H54 (cell line): ENCODE results near the gene UBP1.
"Not testable (repeated sequence)": the region's sequence is repeated elsewhere in the genome, so short reads cannot be mapped to it uniquely, and the experiment has no call there.

Experiments used
- DNase-seq: peaks from one replicate; pipeline ENCODE4 v3.0.0; 2011; ENCODE audit warnings: low spot score, mixed read lengths; ENCODE audit not compliant: insufficient read length
- FAIRE-seq: peaks from 3 replicates; lab custom pipeline; 2011; peaks lifted over from hg19 to GRCh38; lab: Jason Lieb, UNC
- POLR2A ChIP-seq: IDR thresholded peaks from 2 replicates; pipeline ENCODE4 v1.6.1; 2011; ENCODE audit warnings: low read depth, mild to moderate bottlenecking, low read length

Gene UBP1, protein sequence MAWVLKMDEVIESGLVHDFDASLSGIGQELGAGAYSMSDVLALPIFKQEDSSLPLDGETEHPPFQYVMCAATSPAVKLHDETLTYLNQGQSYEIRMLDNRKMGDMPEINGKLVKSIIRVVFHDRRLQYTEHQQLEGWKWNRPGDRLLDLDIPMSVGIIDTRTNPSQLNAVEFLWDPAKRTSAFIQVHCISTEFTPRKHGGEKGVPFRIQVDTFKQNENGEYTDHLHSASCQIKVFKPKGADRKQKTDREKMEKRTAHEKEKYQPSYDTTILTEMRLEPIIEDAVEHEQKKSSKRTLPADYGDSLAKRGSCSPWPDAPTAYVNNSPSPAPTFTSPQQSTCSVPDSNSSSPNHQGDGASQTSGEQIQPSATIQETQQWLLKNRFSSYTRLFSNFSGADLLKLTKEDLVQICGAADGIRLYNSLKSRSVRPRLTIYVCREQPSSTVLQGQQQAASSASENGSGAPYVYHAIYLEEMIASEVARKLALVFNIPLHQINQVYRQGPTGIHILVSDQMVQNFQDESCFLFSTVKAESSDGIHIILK

DNA sequence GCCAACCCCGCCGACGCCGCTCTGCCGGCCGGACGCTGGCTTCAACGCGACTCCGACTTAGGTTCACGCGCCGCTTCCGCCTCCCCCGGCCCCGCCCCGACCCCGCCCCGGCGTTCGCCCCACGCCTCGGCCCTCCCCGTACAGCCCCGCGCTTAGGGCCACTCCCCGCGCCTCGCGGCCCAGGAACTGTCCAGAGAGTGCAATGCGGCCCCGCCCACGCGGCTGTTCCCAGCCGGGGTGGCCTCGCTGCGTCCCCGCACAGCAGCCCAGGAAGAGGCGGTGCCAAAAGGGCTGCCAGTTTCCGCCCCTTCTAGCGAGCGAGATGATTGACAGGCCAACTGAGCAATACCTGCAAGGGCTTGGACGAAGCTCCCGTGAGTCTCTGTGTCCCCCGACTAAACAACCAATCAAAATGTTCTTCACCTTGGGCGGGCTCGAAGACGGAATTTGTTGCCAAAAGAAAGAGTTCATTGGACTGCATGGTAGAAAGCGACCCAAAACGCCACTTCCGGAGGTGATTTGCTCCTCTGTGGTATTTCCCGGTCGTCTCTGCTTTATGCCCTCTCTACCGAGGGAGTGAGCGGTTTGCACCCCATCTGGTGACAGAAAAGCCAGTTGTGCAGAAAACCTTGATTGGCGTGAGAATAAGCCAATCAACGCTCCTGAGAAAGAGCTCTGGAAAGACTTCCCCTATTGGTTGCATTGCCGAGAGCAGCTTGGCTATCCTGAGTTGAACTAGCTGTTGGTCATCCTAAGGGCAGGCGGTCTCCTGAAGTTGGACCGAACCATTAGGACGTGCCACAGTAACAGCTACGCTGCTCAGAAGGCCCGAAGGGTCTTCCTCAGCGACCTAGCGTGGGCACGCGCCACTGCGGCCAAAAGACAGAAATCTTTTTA lies at the start of gene UBP1:
UBP1 (minus strand) TSS at position 78 of the 897 bp plus-strand sequence. CDS start 557 bp downstream, outside the sequence.
- FAIRE-seq (peak; percentile 97), DNase-seq (peak; percentile 94)

DNA sequence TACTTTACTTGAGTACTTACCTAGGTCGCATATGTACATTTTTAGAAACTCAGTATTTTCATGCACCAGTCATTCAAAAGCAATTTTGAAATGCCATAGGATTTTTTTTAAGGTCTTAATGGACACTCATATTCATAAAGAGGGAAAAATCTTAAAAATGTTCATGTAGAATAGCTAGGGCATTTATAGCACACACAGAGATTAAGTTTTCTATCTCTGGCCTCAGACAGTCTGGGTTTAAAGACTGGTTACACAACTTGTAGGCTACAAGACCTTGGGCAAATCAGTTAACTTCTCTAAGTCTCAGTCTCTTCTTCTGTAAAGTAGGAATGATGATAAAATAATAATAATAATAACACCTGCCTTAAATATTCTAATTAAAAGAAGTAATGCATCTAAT lies 48.5 kb upstream of the UBP1 start:
- FAIRE-seq (no peak), DNase-seq (no peak)
- no peak for TF ChIP-seq POLR2A

More for the DNA sequence above, at the start of gene UBP1:
- peak; percentile 97 for TF ChIP-seq POLR2A

DNA sequence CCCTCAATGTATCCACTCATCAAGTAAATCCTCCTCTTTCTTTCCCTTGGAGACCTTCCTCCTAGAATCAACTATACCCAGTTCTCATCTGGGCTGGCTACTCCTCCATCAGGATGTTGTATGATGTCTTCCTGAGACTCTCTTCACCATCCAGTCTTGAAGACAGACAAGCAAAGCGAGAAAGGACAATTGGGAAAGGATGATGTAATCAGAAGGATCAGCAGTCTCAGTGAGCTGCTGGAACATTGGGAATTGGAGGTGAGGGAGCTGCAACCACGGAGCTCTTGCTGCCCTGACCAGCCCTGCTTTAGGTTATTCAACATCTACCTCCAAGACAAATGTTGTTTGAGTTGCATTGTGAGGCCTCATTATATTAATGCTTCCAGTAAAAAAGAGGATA lies 48.0 kb upstream of the UBP1 start:
- TF ChIP-seq POLR2A, result no peak
- no peak for DNase-seq
- FAIRE-seq, result no peak

DNA sequence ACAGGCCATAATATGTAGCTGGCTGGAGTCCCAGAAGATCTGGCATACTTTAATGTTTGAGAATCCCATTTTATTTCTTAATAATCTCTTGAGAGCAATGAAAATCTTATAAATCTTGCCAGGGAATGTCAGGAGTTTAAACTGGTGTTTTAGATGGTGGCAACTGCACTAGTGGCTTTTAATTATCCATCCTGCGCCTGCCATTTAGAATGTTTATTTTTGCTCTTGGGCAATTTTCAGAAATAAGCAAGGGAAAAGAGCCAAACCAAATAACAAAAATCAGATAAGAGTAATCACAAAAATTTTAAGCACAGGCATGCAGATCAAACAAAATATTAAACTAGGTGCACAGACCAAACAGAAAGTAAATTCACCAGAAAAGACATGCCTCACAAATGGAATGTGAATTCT lies 41.9 kb upstream of the UBP1 start:
- FAIRE-seq (no peak), DNase-seq (no peak)
- TF ChIP-seq POLR2A, result no peak

DNA sequence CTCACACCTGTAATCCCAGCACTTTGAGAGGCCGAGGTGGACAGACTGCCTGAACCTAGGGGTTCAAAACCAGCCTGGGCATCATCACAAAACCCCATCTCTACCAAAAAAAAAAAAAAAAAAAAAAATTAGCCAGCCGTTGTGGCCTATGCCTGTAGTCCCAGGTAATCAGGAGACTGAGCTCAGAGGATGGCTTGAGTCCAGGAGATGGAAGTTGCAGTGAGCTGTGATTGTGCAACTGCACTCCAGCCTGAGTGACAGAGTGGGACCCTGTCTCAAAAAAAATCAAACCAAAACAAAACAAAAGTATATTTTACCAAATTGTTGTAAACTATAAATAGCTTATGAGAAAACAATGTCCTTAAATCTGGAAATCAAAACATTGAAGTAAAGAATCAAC lies 34.7 kb upstream of the UBP1 start:
- DNase-seq, result no peak
- FAIRE-seq, result no peak
- no peak for TF ChIP-seq POLR2A

DNA sequence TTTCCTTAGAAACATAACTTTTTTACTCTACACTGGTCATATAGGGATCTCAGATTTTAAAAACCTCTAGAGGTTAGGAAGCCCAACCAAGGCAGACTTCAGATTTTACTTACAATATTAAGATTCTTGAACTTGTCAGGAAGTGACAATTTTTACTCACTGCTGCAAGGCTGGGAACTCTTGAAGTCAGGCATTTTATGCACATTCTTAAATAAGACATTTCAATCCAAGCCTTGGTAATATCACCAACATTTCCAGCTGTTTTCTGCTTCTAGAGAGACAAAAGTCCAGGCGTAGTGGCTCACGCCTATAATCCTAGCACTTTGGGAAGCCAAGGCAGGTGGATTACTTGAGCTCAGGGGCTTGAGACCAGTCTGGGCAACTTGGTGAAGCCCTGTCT lies 33.6 kb upstream of the UBP1 start:
- DNase-seq, result no peak
- FAIRE-seq, result no peak
- no peak for TF ChIP-seq POLR2A

DNA sequence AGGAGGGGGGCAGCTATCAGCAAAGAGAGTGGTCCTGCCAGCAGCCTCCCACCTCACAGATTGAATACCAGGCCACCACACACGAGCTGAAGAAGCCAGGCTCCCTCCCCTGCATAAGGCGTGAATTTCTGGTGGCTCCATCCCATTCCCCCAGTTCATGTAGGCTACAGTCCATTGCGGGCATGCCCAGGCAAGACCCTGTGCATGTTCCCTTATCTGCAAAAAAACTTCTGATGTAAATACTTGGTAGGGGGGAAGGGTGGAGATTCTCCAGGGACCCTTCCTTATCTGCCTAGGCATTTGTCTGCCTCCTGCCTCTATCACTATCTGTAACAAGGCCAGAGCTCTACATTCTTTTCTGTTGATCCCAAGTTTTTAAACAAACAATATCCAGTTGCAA lies 27.6 kb upstream of the UBP1 start:
- no peak for TF ChIP-seq POLR2A
- FAIRE-seq, result no peak
- DNase-seq, result no peak

DNA sequence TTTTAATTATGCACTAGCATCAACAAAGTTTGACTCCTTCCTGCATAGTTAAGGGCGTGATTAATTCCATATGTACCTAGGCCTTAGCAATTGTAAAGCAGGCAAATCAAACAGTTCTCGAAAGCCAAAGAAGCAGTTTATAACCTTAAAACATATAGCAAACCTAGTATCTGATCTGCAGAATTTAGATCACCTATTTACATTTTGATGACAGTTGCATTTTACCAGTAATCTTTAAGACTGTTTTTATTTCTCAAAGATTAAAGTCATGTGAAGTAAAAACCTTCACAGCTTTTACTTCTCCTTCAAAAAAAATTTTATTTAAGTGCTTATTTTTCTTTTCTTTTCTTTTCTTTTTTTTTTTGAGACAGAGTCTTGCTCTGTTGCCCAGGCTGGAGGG lies 20.9 kb upstream of the UBP1 start:
- DNase-seq (no peak), FAIRE-seq (no peak)
- no peak for TF ChIP-seq POLR2A

DNA sequence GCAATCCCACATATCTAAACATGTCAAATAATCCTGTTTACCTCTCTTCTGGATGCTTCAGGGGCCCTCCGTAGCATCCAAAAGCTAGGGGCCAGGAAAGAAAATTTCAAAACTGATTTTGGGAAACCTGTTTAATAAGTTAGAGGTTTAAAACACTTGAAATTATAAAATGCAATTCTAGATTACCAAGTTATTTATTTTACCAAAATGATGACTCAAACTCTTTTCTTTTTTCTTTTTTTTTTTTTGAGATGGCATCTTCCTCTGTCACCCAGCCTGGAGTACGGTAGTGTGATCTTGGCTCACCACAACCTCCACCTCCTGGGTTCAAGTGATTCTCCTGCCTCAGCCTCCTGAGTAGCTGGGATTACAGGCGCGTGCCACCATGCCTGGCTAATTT lies 19.4 kb upstream of the UBP1 start:
- DNase-seq, FAIRE-seq: not testable (repeated sequence)

DNA sequence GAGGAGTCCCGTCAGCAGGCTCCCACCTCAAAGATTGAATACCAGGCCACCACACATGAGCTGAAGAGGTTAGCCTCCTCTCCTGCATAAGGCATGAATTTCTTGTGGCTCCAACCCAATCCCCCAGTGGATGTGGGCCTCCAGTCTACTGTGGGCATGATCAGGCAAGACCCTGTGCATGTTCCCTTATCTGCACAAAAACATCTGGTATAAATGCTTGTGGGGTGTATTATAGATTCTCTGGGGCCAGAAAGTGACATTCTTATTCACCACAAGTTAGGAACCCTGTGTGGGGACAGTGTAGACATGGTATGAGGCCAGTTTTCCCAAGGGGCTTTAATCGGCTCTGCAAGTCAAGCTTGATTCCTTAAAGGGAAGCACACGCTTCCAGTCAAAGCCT lies 18.2 kb upstream of the UBP1 start:
- FAIRE-seq (no peak), DNase-seq (no peak)

DNA sequence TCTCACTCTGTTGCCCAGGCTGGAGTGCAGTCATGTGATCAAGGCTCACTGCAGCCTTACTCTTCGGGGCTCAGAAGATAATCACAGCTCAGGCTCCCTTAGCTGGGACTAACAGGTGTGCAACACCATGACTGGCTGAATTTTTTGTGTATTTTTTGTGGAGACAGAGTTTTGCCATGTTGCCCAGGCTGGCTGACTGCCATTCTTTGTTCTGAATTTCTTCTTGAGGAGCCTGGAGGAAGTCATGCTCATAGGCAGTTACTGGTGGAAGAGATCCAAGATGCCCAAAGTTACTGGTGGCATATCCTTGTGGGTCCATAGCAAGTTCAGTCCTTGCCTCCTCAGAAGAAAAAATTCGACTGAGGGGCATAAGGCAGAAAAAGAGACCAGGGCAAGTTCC lies 16.6 kb upstream of the UBP1 start:
- no peak for TF ChIP-seq POLR2A
- FAIRE-seq (no peak), DNase-seq (no peak)

More for the DNA sequence above, 18.2 kb upstream of the UBP1 start:
- no peak for TF ChIP-seq POLR2A

DNA sequence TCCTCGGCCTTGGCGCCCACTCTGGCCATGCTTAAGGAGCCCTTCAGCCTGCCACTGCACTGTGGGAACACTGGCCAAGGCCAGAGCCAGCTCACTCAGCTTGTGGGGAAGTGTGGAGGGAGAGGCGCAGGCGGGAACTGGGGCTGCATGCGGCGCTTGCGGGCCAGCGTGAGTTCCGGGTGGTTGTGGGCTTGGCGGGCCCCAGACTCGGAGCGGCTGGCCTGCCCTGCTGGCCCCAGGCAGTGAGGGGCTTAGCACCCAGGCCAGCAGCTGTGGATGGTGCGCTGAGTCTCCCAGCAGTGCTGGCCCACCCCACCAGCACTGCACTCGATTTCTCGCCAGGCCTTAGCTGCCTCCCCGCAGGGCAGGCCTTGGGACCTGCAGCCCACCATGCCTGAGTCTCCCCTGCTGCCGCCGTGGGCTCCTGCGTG lies 13.1 kb upstream of the UBP1 start:
- FAIRE-seq (no peak), DNase-seq (no peak)
- TF ChIP-seq POLR2A, result no peak

DNA sequence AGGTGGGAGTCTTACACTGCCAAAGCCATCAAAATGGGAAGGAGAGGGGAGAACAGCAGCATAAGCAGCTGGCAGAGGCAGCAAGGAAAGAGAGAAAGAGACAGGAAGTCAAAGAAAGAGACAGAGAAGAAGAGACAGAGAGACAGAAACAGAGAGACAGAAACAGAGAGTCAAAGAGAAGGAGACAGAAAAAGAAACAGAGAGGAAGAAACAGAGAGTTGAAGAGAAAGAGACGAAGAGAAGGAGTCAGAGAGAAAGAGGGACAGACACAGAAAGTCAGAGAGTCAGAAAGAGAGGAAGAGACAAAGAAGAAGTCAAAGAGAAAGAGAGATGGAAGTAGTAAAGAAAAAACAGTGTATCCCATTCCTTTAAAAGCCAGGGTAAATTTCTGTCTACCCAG lies 11.8 kb upstream of the UBP1 start:
- not testable (repeated sequence) for DNase-seq, FAIRE-seq

DNA sequence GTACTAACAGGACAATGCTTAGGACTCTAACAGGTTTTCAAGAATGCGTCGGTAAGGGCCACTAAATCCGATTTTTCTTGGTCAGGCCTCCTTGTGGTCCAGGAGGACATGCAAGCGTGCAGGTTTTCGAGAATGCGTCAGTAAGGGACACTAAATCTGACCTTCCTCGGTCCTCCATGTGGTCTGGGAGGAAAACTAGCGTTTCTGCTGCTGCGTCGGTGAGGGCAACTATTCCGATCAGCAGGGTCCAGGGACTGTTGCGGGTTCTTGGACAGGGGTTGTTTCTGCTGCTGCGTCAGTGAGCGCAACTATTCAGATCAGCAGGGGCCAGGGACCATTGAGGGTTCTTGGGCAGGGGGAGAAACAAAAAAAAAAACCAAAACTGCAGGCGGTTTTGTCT lies 7.8 kb upstream of the UBP1 start:
- TF ChIP-seq POLR2A, result no peak
- DNase-seq (no peak), FAIRE-seq (no peak)

DNA sequence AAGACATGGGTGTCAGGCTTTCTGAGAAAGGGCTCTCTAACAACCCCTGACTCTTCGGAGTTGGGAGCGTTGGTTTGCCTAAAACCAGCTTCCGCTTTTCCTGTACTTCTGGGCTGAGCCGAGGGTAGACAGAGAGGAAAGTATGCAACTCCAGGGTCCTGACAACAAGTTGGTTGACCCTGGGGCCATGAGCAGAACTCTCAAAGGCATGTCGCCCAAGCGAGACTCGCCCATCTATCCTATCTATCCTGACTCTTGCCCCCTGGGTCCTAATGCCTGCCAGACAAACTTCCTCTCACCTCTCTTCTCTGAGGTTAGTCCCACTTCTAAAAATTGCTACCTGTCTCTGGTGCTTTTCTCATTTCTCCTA lies 7.0 kb upstream of the UBP1 start:
- not testable (repeated sequence) for FAIRE-seq, DNase-seq
